ENCODE measurements around the gene GGCT. TPM values are rescaled to one million over a fixed set of nuclear protein-coding genes. Genes with fewer than 3 reads are reported as not detected.

GGCT gene
- polyA plus RNA-seq, 2 of the 4 experiments (the other 2 are of a cell fraction) = 69.7 to 79.6 TPM

- Histone ChIP-seq H3K4me1 (peaks cover 9% of the 10 kb centered on the region; the same call in 2 of the 3 replicates), H3K4me3 (no peak overlapping the region), H3K9me3 (no peaks in the 10 kb centered on the region), H3K4me2 (no peak overlapping the region), H3K27ac (no peak overlapping the region)
- DNase-seq (ENCODE audit: low read depth in 1 of 2, low spot score in 1 of 2) (peak; percentile 69 to 79), ATAC-seq (peak; percentile 94 to 97), FAIRE-seq (no peak)
- WGBS (ENCODE audit: missing lambda C conversion rate) = 17% methylated on average over 6 of the region's 6 CpGs
- ChIA-PET CTCF (interaction anchor here (0.6 to 10.7 kb wide), 21 partner anchors 9 to 350 kb away, joined by 3 to 171 read pairs (median 3); partner anchors contain the start of gene NOD1), POLR2A (no interaction called here)
- TF ChIP-seq SMC3 (IDR thresholded peaks at IDR 0.05) (peak; percentile 59), ZSCAN20 (CRISPR knock-in tag; IDR thresholded peaks at IDR 0.05) (no peak), SREBF2 (IDR thresholded peaks at IDR 0.05) (no peak), PBX3 (IDR thresholded peaks at IDR 0.05) (no peak), NPAS2 (CRISPR knock-in tag; IDR thresholded peaks at IDR 0.05; ENCODE audit: borderline replicate concordance) (no peak), FOSB (CRISPR knock-in tag; IDR thresholded peaks at IDR 0.05) (no peak), ZC3H11A (IDR thresholded peaks at IDR 0.05) (no peak), CHD2 (IDR thresholded peaks at IDR 0.05; ENCODE audit: low read length, partially characterized antibody) (no peak), KDM5A (IDR thresholded peaks at IDR 0.05) (no peak), ZFP36 (IDR thresholded peaks at IDR 0.05; ENCODE audit: borderline replicate concordance, partially characterized antibody) (no peak), NFE2L2 (conservative IDR thresholded peaks at IDR 0.05; ENCODE audit: low read length) (no peak), RAD21 (conservative IDR thresholded peaks at IDR 0.05 in 1 of 2, IDR thresholded peaks at IDR 0.05 in 1 of 2) (peak; percentile 47 to 57), TFCP2L1 (CRISPR knock-in tag; IDR thresholded peaks at IDR 0.05) (no peak), EHF (CRISPR knock-in tag; IDR thresholded peaks at IDR 0.05) (no peak), CEBPB (IDR thresholded peaks at IDR 0.05) (no peak), CBX2 (IDR thresholded peaks at IDR 0.05; ENCODE audit: borderline replicate concordance, low read depth) (no peak), FOSL2 (IDR thresholded peaks at IDR 0.05) (no peak), FOSL2 (CRISPR knock-in tag; IDR thresholded peaks at IDR 0.05) (no peak), ZNF302 (CRISPR knock-in tag; IDR thresholded peaks at IDR 0.05) (no peak), RNF2 (IDR thresholded peaks at IDR 0.05; ENCODE audit: borderline replicate concordance, low read depth) (no peak), TP53 (CRISPR knock-in tag; IDR thresholded peaks at IDR 0.05) (no peak), FOXS1 (CRISPR knock-in tag; IDR thresholded peaks at IDR 0.05) (no peak)
- TF ChIP-seq, protein P1, sequence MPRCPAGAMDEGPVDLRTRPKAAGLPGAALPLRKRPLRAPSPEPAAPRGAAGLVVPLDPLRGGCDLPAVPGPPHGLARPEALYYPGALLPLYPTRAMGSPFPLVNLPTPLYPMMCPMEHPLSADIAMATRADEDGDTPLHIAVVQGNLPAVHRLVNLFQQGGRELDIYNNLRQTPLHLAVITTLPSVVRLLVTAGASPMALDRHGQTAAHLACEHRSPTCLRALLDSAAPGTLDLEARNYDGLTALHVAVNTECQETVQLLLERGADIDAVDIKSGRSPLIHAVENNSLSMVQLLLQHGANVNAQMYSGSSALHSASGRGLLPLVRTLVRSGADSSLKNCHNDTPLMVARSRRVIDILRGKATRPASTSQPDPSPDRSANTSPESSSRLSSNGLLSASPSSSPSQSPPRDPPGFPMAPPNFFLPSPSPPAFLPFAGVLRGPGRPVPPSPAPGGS (IDR thresholded peaks at IDR 0.05) = no peak
- TF ChIP-seq, protein P2, sequence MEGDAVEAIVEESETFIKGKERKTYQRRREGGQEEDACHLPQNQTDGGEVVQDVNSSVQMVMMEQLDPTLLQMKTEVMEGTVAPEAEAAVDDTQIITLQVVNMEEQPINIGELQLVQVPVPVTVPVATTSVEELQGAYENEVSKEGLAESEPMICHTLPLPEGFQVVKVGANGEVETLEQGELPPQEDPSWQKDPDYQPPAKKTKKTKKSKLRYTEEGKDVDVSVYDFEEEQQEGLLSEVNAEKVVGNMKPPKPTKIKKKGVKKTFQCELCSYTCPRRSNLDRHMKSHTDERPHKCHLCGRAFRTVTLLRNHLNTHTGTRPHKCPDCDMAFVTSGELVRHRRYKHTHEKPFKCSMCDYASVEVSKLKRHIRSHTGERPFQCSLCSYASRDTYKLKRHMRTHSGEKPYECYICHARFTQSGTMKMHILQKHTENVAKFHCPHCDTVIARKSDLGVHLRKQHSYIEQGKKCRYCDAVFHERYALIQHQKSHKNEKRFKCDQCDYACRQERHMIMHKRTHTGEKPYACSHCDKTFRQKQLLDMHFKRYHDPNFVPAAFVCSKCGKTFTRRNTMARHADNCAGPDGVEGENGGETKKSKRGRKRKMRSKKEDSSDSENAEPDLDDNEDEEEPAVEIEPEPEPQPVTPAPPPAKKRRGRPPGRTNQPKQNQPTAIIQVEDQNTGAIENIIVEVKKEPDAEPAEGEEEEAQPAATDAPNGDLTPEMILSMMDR (IDR thresholded peaks at IDR 0.05) = peak; percentile 73
- TF ChIP-seq, protein P3, sequence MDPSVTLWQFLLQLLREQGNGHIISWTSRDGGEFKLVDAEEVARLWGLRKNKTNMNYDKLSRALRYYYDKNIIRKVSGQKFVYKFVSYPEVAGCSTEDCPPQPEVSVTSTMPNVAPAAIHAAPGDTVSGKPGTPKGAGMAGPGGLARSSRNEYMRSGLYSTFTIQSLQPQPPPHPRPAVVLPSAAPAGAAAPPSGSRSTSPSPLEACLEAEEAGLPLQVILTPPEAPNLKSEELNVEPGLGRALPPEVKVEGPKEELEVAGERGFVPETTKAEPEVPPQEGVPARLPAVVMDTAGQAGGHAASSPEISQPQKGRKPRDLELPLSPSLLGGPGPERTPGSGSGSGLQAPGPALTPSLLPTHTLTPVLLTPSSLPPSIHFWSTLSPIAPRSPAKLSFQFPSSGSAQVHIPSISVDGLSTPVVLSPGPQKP (IDR thresholded peaks at IDR 0.05; ENCODE audit: low read depth, low read length) = no peak
- TF ChIP-seq, protein P4, sequence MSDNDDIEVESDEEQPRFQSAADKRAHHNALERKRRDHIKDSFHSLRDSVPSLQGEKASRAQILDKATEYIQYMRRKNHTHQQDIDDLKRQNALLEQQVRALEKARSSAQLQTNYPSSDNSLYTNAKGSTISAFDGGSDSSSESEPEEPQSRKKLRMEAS (IDR thresholded peaks at IDR 0.05) = no peak
Measured at GRCh38 chr7:30548845-30549244, 44.2 kb upstream of the GGCT start.

Data from A549 (cell line).